K562 (cell line): ENCODE results near the gene DNMT3A. TPM values are rescaled to one million over a fixed set of nuclear protein-coding genes. Genes with fewer than 3 reads are reported as not detected.

Source experiments
- ATAC-seq: fragments of 200-7000 bp; cut with Tn5 transposase; 3 replicates; pipeline ENCODE4 v1.9.1; 2020; ENCODE audit warnings: moderate library complexity
- BruUV-seq: library from RNA; stranded (reverse); fragments of 400-500 nt; replicated peaks from 2 replicates; lab custom pipeline; 2021; lab: Mats Ljungman, UMichigan
- CTCF ChIA-PET: fragments of 300-600 bp; formaldehyde crosslinking; extraction: SDS; loops from one replicate; lab custom pipeline; 2021; ENCODE audit warnings: low intra/inter-chr PET ratio; lab: Yijun Ruan, JAX
- POLR2A ChIA-PET: fragments of 300-600, 350-650 bp; sonication (Branson Sonifier 250); formaldehyde crosslinking; extraction: SDS; loops from one replicate; lab custom pipeline; 2021; ENCODE audit warnings: antibody characterized with exemption, inconsistent platforms; lab: Yijun Ruan, JAX
- DNase-seq, 4 experiments: peaks; one replicate each; pipeline versions ENCODE4 v3.0.0 to v3.0.0-alpha.2; 2011 to 2018; ENCODE audit warnings: low spot score in 3 of 4, mixed read lengths in 3 of 4; ENCODE audit errors: extremely low read depth in 1 of 4
- FAIRE-seq: peaks from 2 replicates; lab custom pipeline; 2011; peaks lifted over from hg19 to GRCh38; lab: Jason Lieb, UNC
- H2AFZ ChIP-seq: 2 replicates; pipeline ENCODE4 v1.6.0; 2011; ENCODE audit warnings: low read depth, low read length, control low read depth, inconsistent platforms
- H3K27ac ChIP-seq: fragments of 200-600 bp; 3 replicates; pipeline ENCODE4 v1.8.0; 2011; ENCODE audit warnings: low read depth, mild to moderate bottlenecking, control low read depth, inconsistent platforms, low read length, moderate library complexity, mixed read lengths; ENCODE audit errors: extremely low read depth
- H3K27me3 ChIP-seq, 2 experiments: fragments of 300-600 bp in 1 of 2; 2 replicates in 1 of 2; 3 replicates in 1 of 2; pipeline versions ENCODE4 v1.6.0 to v1.8.0; 2011; ENCODE audit warnings: inconsistent platforms in 2 of 2, low read length in 2 of 2, mild to moderate bottlenecking in 1 of 2, mixed read lengths in 1 of 2, moderate library complexity in 1 of 2; ENCODE audit not compliant: control insufficient read depth in 2 of 2, insufficient read depth in 2 of 2
- H3K36me3 ChIP-seq: fragments of 300-600 bp; 3 replicates; pipeline ENCODE4 v1.8.0; 2011; ENCODE audit warnings: mild to moderate bottlenecking, low read length, inconsistent platforms; ENCODE audit not compliant: control insufficient read depth, insufficient read depth
- H3K4me1 ChIP-seq, 2 experiments: fragments of 200-600 bp in 1 of 2; replicated peaks in 1 of 2; 2 replicates in 1 of 2; 3 replicates in 1 of 2; pipeline versions ENCODE4 v1.5.1 to v1.8.0; 2011; ENCODE audit warnings: inconsistent platforms in 2 of 2, low read length in 2 of 2, mild to moderate bottlenecking in 1 of 2, mixed read lengths in 1 of 2, moderate library complexity in 1 of 2; ENCODE audit not compliant: control insufficient read depth in 2 of 2, insufficient read depth in 2 of 2
- H3K4me2 ChIP-seq: 2 replicates; pipeline ENCODE4 v1.6.1; 2011; ENCODE audit warnings: low read length, control low read depth, inconsistent platforms, mixed read lengths; ENCODE audit not compliant: insufficient read depth
- H3K4me3 ChIP-seq: fragments of 200-600 bp; sonication (generic), shearing (Covaris generic); 2 replicates; pipeline ENCODE4 v1.5.1; 2016; ENCODE audit warnings: control low read depth, inconsistent platforms
- H3K79me2 ChIP-seq: fragments of 200-600 bp; 3 replicates; pipeline ENCODE4 v1.8.0; 2011; ENCODE audit warnings: low read length, inconsistent platforms; ENCODE audit not compliant: control insufficient read depth, insufficient read depth
- H3K9ac ChIP-seq, 2 experiments: 2 replicates each; pipeline versions ENCODE4 v1.6.0 to v1.6.1; 2011; ENCODE audit warnings: low read depth in 2 of 2, low read length in 2 of 2, control low read depth in 1 of 2, inconsistent platforms in 1 of 2, mild to moderate bottlenecking in 1 of 2, mixed read lengths in 1 of 2; ENCODE audit not compliant: insufficient read depth in 1 of 2
- H3K9me1 ChIP-seq: one replicate; pipeline ENCODE4 v1.6.0; 2011; ENCODE audit warnings: inconsistent platforms, mild to moderate bottlenecking, low read length, moderate library complexity; ENCODE audit not compliant: control insufficient read depth, insufficient read depth
- H3K9me3 ChIP-seq: replicated peaks from 2 replicates; pipeline ENCODE4 v1.5.1; 2011; ENCODE audit warnings: low read depth, low read length, inconsistent platforms; ENCODE audit not compliant: control insufficient read depth, insufficient read depth
- H4K20me1 ChIP-seq: replicated peaks from 2 replicates; pipeline ENCODE4 v1.6.1; 2011; ENCODE audit warnings: low read length, inconsistent platforms, mixed read lengths; ENCODE audit not compliant: control insufficient read depth, insufficient read depth
- NFIC ChIP-seq: fragments of 450-650 bp; IDR thresholded peaks from 2 replicates; pipeline ENCODE4 v1.6.1; 2017; ENCODE audit warnings: mild to moderate bottlenecking, inconsistent platforms
- RBFOX2 ChIP-seq: fragments of 200-400 bp; formaldehyde crosslinking; IDR thresholded peaks from 2 replicates; pipeline ENCODE4 v1.6.1; 2017; ENCODE audit warnings: low read depth, mild to moderate bottlenecking, low read length, moderate library complexity
- ZBTB33 ChIP-seq: sonication (generic); formaldehyde crosslinking; IDR thresholded peaks from 2 replicates; pipeline ENCODE4 v1.8.1; 2023; ENCODE audit warnings: mild to moderate bottlenecking, missing genetic modification reagents
- WGBS: fragments of 100-300 bp; shearing (Covaris generic); methylation state at CpG from one replicate; pipeline ENCODE4 v1.1.6; 2016; ENCODE audit warnings: low coverage, mixed read lengths; ENCODE audit not compliant: insufficient coverage; ENCODE audit errors: missing lambda C conversion rate; 5-methylcytosine and 5-hydroxymethylcytosine counted together
- in situ Hi-C: fragments of 300-500 bp; cut with MboI; formaldehyde crosslinking; loops from 4 replicates; pipeline ENCODE4 v1.15.0; 2018; ENCODE audit warnings: inconsistent platforms, mixed read lengths
- intact Hi-C: fragments of 100-400 bp; cut with micrococcal nuclease; formaldehyde crosslinking; loops from 2 replicates; pipeline ENCODE4 v1.14.2; 2022
- polyA plus RNA-seq, 8 experiments: library from polyadenylated mRNA; depleted of rRNA in 4 of 8; stranded (reverse) in 5 of 8; unstranded in 3 of 8; fragments of >200 nt; fragmentation: Nextera tagmentation in 2 of 8; fragmentation: Illumina TruSeq in 1 of 8; extraction: Ambion mirVana in 2 of 8; extraction: Trizol in 1 of 8; gene quantifications; 2 replicates each; pipeline versions ENCODE4 v1.2.1 to v1.2.3, GENCODE V29; 2011 to 2014; ENCODE audit warnings: inconsistent platforms in 1 of 8, missing spikeins in 1 of 8
- total RNA-seq, 7 experiments: library from RNA; depleted of rRNA in 6 of 7; stranded (reverse); fragments of >200 nt in 6 of 7; fragmentation: Illumina TruSeq in 2 of 7; extraction: Trizol in 2 of 7; gene quantifications; 2 replicates each; pipeline versions ENCODE4 v1.2.1 to v1.2.3, GENCODE V29; 2011 to 2021; ENCODE audit warnings: low replicate concordance in 1 of 7

DNMT3A gene
- total and polyA plus RNA-seq, 9 of the 15 experiments (the other 6 are each of a cell fraction or from before 2014, with no cell fraction given) = 3.0 to 16.0 (median 6.1) TPM

- Histone ChIP-seq H3K4me2 (no peak overlapping the region), H3K79me2 (no peaks in the 10 kb centered on the region), H3K9ac (no peak overlapping the region), H3K36me3 (no peaks in the 10 kb centered on the region), H2AFZ (no peak overlapping the region), H3K9me3 (no peaks in the 10 kb centered on the region), H3K9me1 (peaks cover 3% of the 10 kb centered on the region), H3K27me3 (peaks cover 39 to 63% of the 10 kb centered on the region in 2 experiments), H3K4me1 (peaks cover 0 to 27% of the 10 kb centered on the region in 2 experiments; a peak in 4 of 5 replicates)
- in situ Hi-C loops = no loop called here
- no TSS peak for BruUV-seq
- CTCF ChIA-PET = no interaction called here
- no peak for FAIRE-seq
- ATAC-seq = no peak
- no peak for DNase-seq
- POLR2A ChIA-PET = interaction anchor here (0.7 to 1.6 kb wide), 3 partner anchors 13 to 30 kb away, joined by 3 to 4 read pairs (median 4); no protein-coding TSS in a partner anchor
- peak; percentile 32; the same call in 1 of the 2 replicates for TF ChIP-seq ZBTB33 (CRISPR knock-in tag)
- no peak for TF ChIP-seq NFIC
- 0 out of 2 replicates have a peak, but pooled peaks have one; percentile 15 for TF ChIP-seq RBFOX2
- TF ChIP-seq, all 486 proteins: peak for 2
- Histone ChIP-seq H4K20me1 (peaks cover 30% of the 10 kb centered on the region), H3K27ac (no peak overlapping the region), H3K4me3 (no peak overlapping the region)
- intact Hi-C loops = no loop called here
- WGBS = 32% methylated on average over 13 of the region's 18 CpGs
Observed at GRCh38 chr2:25339791-25340180, 1.9 kb downstream of the DNMT3A start.
